ENCODE data around the gene MYL5. TPM values are rescaled to one million over a fixed set of nuclear protein-coding genes. Genes with fewer than 3 reads are reported as not detected.

MYL5 gene
- polyA plus RNA-seq, 1 donor from 2014 or later, result 15.1 TPM

DNA sequence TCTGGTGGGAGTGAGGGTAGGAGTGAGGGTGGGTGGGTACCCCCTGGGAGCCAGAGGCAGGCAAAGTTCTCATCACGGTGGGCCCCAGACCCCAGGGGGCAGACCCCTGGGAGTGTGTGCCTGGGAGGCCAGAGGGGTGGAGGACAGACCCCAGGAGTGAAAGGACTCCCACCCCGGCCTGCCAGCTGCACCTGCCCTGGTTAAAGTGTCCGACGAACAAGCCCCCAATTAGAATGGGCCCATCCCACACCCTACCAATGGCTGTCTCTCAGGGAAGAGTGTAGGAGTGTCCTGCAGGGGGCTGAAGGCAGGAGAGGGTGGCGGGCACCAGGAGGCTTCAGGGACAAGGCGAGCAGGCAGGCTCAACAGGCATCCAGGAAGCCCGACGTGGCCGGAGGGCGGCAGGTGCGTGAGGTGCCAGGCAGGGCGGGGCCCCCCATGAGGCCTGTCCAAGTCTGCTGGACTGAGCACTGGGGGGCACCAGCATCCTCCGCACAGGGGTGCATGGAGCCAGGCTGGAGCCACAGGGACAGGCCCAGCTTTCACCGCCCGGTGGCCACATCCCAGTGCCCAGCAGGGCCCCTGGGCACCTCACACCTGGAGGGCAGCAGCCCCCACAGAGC is 40.3 kb upstream of the MYL5 start:
- H3K9me3 ChIP-seq (ENCODE audit: low read length), result no peaks in the 10 kb centered on the region
- no peak overlapping the region for H3K9ac ChIP-seq (ENCODE audit: low read length)
- no peaks in the 10 kb centered on the region for H3F3A ChIP-seq (ENCODE audit: insufficient read depth, low read length, poor library complexity, severe bottlenecking)
- H3K79me2 ChIP-seq (replicated peaks; ENCODE audit: insufficient read depth, low read length), result no peaks in the 10 kb centered on the region
- H3K4me2 ChIP-seq (ENCODE audit: low read length), result no peak overlapping the region
- TF ChIP-seq MXI1 (conservative IDR thresholded peaks at IDR 0.05; ENCODE audit: poor library complexity, severe bottlenecking) (no peak), TAF1 (IDR thresholded peaks at IDR 0.05; ENCODE audit: low read depth) (no peak), EP300 (conservative IDR thresholded peaks at IDR 0.05; ENCODE audit: poor library complexity, severe bottlenecking) (no peak), SMC3 (conservative IDR thresholded peaks at IDR 0.05; ENCODE audit: poor library complexity) (no peak), POLR2AphosphoS5 (IDR thresholded peaks at IDR 0.05) (no peak), EZH2 (IDR thresholded peaks at IDR 0.05; ENCODE audit: borderline replicate concordance, insufficient read depth, low read length, poor library complexity, severe bottlenecking) (no peak), RAD21 (conservative IDR thresholded peaks at IDR 0.05) (no peak)
- TF ChIP-seq, protein P1, sequence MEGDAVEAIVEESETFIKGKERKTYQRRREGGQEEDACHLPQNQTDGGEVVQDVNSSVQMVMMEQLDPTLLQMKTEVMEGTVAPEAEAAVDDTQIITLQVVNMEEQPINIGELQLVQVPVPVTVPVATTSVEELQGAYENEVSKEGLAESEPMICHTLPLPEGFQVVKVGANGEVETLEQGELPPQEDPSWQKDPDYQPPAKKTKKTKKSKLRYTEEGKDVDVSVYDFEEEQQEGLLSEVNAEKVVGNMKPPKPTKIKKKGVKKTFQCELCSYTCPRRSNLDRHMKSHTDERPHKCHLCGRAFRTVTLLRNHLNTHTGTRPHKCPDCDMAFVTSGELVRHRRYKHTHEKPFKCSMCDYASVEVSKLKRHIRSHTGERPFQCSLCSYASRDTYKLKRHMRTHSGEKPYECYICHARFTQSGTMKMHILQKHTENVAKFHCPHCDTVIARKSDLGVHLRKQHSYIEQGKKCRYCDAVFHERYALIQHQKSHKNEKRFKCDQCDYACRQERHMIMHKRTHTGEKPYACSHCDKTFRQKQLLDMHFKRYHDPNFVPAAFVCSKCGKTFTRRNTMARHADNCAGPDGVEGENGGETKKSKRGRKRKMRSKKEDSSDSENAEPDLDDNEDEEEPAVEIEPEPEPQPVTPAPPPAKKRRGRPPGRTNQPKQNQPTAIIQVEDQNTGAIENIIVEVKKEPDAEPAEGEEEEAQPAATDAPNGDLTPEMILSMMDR (IDR thresholded peaks at IDR 0.05; ENCODE audit: poor library complexity, severe bottlenecking), result no peak
- TF ChIP-seq, protein P2, sequence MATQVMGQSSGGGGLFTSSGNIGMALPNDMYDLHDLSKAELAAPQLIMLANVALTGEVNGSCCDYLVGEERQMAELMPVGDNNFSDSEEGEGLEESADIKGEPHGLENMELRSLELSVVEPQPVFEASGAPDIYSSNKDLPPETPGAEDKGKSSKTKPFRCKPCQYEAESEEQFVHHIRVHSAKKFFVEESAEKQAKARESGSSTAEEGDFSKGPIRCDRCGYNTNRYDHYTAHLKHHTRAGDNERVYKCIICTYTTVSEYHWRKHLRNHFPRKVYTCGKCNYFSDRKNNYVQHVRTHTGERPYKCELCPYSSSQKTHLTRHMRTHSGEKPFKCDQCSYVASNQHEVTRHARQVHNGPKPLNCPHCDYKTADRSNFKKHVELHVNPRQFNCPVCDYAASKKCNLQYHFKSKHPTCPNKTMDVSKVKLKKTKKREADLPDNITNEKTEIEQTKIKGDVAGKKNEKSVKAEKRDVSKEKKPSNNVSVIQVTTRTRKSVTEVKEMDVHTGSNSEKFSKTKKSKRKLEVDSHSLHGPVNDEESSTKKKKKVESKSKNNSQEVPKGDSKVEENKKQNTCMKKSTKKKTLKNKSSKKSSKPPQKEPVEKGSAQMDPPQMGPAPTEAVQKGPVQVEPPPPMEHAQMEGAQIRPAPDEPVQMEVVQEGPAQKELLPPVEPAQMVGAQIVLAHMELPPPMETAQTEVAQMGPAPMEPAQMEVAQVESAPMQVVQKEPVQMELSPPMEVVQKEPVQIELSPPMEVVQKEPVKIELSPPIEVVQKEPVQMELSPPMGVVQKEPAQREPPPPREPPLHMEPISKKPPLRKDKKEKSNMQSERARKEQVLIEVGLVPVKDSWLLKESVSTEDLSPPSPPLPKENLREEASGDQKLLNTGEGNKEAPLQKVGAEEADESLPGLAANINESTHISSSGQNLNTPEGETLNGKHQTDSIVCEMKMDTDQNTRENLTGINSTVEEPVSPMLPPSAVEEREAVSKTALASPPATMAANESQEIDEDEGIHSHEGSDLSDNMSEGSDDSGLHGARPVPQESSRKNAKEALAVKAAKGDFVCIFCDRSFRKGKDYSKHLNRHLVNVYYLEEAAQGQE (IDR thresholded peaks at IDR 0.05; ENCODE audit: borderline replicate concordance), result no peak
- H4K20me1 ChIP-seq (ENCODE audit: insufficient read depth), result no peaks in the 10 kb centered on the region
- H3K36me3 ChIP-seq (ENCODE audit: insufficient read depth, low read length), result no peaks in the 10 kb centered on the region
- no peak overlapping the region for H2AFZ ChIP-seq (ENCODE audit: low read depth, low read length)
- no peaks in the 10 kb centered on the region for H3K27me3 ChIP-seq (ENCODE audit: insufficient read depth, low read depth, low read length)
- no peaks in the 10 kb centered on the region for H3K9me2 ChIP-seq (ENCODE audit: insufficient read depth, low read length)
- H3K4me3 ChIP-seq (ENCODE audit: low read length), result no peak overlapping the region
- H3K27ac ChIP-seq (ENCODE audit: low read length), result no peak overlapping the region

DNA sequence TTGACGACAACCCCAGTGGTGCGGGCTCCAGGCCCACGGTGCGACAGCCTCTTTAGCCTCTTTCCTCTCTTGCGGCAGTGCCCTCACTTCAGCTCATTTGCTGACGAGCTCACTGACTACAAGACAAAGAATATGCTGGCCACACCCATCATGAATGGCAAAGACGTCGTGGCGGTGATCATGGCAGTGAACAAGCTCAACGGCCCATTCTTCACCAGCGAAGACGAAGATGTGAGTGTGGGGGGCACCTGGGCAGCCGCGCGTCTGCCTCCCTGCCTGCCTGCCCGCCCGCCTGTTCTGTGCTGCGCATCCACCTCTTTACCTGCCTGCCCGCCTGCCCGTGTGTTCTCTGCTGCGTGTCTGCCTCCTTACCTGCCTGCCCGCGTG is 39.8 kb upstream of the MYL5 start:
- H3F3A ChIP-seq (ENCODE audit: insufficient read depth, low read length, poor library complexity, severe bottlenecking), result no peaks in the 10 kb centered on the region
- H3K9ac ChIP-seq (ENCODE audit: low read length), result no peak overlapping the region
- H3K9me3 ChIP-seq (ENCODE audit: low read length), result no peaks in the 10 kb centered on the region
- no peak overlapping the region for H3K4me3 ChIP-seq (ENCODE audit: low read length)
- TF ChIP-seq EP300 (conservative IDR thresholded peaks at IDR 0.05; ENCODE audit: poor library complexity, severe bottlenecking) (no peak), TAF1 (IDR thresholded peaks at IDR 0.05; ENCODE audit: low read depth) (no peak), EZH2 (IDR thresholded peaks at IDR 0.05; ENCODE audit: borderline replicate concordance, insufficient read depth, low read length, poor library complexity, severe bottlenecking) (no peak), RAD21 (conservative IDR thresholded peaks at IDR 0.05) (no peak), POLR2AphosphoS5 (IDR thresholded peaks at IDR 0.05) (no peak), MXI1 (conservative IDR thresholded peaks at IDR 0.05; ENCODE audit: poor library complexity, severe bottlenecking) (no peak), SMC3 (conservative IDR thresholded peaks at IDR 0.05; ENCODE audit: poor library complexity) (no peak)
- TF ChIP-seq, protein P2 (IDR thresholded peaks at IDR 0.05; ENCODE audit: borderline replicate concordance), result no peak
- TF ChIP-seq, protein P1 (IDR thresholded peaks at IDR 0.05; ENCODE audit: poor library complexity, severe bottlenecking), result no peak
- H3K36me3 ChIP-seq (ENCODE audit: insufficient read depth, low read length), result no peaks in the 10 kb centered on the region
- H3K27ac ChIP-seq (ENCODE audit: low read length), result no peak overlapping the region
- H3K4me2 ChIP-seq (ENCODE audit: low read length), result no peak overlapping the region
- no peaks in the 10 kb centered on the region for H3K27me3 ChIP-seq (ENCODE audit: insufficient read depth, low read depth, low read length)
- H3K9me2 ChIP-seq (ENCODE audit: insufficient read depth, low read length), result no peaks in the 10 kb centered on the region
- H3K79me2 ChIP-seq (replicated peaks; ENCODE audit: insufficient read depth, low read length), result no peaks in the 10 kb centered on the region
- no peak overlapping the region for H2AFZ ChIP-seq (ENCODE audit: low read depth, low read length)
- no peaks in the 10 kb centered on the region for H4K20me1 ChIP-seq (ENCODE audit: insufficient read depth)

Measured in neural cell (in vitro differentiated cells).